Activated effector memory CD4-positive, alpha-beta T cell treated with Interleukin-2 at 50 U/mL for 16 hours (primary cell): Measurements from ENCODE around the gene CDH24.
"Not testable (repeated sequence)": the region's sequence is repeated elsewhere in the genome, so short reads cannot be mapped to it uniquely, and the experiment has no call there.

ENCODE experiments used
- DNase-seq: peaks from one replicate; pipeline ENCODE4 v3.0.0-alpha.2; 2020

CDH24 gene

DNA sequence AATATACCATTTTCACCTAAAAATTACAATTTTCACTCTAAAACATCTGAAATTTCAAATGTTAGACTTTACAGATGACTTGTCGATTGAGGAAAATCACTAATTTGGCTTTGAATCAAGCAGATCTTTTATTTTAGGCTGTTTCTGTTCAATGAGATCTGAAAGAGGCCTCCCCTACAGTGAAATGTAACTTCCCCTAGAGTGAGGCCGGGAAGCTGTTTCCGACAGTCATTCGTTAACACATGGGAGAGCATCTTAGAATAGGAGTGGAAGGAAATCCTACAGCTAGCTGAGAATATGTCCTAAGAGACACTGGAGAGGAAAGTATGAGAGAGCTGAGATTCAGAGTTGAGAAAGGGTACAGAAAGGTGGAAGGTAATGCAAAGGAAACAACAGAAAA is 41.7 kb downstream of the CDH24 start:
- no peak for DNase-seq

DNA sequence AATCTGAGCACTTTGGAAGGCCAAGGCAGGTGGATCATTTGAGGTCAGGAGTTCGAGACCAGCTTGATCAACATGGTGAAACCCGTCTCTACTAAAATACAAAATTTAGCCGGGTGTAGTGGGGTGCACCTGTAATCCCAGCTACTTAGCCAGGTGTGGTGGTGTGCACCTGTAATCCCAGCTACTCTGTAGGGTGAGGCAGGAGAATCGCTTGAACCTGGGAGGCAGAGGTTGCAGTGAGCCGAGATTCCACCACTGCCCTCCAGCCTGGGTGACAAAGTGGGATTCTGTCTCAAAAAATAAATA is 43.6 kb downstream of the CDH24 start:
- DNase-seq = not testable (repeated sequence)

DNA sequence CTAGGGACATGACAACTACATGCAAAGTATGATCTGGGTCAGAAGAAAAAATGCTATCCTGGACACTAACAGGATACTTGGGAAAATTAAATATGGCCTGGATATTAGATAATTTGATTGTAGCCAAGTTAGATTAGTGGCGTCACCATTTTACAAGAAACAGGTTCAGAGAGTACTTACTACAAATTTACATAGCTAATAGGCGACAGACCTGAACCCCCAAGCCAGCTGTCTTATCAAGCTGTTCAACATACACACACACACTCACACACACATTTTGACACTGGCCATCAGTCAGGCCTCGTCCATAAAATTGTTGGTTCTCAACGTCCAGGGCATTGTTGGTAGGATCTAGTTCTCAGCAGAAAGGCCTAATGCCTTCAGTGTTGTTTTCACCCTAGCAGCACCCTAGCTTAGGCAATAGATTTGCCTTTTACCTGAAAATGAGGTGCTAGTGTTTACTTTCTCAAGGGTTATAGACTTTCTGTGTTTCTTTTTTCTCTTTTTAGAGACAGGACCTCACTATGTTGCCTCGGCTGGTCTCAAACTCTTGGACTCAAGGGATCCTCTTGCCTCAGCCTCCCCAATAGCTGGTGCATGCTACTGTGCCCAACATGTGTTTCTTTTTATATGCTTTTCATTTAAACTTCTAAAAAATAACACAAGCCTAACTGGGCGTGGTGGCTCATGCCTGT is 44.1 kb downstream of the CDH24 start:
- no peak for DNase-seq

DNA sequence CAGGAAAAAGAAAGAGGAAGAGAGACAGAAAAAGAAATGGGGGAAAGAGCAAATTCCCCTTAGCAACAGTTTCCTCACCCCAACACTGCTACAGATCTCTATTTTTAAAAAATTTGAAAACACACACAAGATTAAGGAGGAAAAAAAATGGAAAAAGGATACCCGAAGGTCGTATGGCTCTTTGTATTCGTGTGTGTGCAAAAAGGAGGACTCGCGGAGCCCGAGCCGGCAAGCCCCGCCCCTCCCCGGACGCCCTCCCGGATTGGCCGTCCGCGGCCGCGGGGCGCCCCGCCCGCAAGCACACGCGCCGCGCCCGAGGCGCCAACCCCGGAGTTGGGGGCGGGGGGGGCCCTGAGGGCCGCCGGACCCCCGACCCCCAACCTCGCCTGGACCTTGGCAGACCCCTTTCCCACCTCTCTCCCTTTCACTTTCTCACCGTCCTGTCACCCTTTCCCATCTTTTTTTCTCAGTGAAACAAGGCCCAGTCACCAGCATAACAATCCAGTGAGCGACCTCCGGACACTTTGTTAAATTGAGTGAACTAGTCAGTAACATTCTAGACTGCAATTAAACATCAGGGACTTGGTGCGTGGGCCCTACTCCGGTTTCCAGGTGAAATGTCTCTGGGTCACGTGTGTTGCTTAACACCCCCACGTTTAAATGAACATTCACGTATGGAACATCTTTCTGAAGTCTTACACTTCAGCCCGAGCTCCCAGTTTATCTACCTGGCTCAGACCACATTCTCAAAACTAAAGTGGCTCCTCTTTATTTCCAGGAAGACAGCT is 47.2 kb downstream of the CDH24 start, which contains the start of gene C14orf93:
C14orf93 (minus strand) TSS at position 205 of the 788 bp plus-strand sequence. CDS start 11,120 bp downstream, outside the sequence.
- peak; percentile 69 for DNase-seq

DNA sequence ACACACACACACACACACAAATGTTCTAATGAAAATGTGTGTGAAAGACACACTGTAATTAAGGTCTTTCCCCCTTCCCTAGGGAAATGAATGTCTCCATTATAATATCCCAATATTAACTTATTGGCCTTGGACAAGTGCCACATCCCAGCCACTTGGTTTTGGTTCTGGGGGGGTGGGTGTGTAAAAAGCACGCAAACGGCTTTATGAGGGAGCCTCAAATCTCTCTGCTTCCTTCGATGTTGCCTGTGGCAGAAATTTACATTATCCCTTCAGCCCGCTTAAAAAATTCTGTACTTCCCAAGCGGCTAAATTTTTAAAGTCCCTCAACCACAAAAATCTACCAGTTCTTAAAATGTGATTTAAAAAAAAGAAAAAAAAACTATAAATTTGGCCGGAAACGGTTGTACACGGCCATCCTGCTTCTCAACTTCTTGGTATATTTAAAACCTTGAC is 47.8 kb downstream of the CDH24 start:
- DNase-seq = no peak

DNA sequence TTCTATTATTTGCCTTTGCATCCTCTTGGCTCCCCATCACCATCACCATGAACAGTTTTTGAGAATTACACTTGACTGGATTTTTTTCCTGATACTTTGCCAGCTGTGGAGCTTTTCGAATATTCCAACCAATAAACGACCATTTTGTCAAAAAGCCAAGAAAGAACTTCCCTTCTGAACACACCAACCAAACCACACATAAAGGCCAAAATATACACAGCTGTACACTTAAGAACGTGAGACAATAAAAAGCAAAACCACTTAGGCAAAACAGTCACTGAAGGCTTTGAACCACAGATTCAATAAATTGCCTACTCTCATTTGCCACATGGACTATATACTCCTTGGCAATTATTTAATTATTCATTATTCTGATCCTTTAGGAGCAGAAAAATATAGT is 48.5 kb downstream of the CDH24 start:
- DNase-seq = no peak

DNA sequence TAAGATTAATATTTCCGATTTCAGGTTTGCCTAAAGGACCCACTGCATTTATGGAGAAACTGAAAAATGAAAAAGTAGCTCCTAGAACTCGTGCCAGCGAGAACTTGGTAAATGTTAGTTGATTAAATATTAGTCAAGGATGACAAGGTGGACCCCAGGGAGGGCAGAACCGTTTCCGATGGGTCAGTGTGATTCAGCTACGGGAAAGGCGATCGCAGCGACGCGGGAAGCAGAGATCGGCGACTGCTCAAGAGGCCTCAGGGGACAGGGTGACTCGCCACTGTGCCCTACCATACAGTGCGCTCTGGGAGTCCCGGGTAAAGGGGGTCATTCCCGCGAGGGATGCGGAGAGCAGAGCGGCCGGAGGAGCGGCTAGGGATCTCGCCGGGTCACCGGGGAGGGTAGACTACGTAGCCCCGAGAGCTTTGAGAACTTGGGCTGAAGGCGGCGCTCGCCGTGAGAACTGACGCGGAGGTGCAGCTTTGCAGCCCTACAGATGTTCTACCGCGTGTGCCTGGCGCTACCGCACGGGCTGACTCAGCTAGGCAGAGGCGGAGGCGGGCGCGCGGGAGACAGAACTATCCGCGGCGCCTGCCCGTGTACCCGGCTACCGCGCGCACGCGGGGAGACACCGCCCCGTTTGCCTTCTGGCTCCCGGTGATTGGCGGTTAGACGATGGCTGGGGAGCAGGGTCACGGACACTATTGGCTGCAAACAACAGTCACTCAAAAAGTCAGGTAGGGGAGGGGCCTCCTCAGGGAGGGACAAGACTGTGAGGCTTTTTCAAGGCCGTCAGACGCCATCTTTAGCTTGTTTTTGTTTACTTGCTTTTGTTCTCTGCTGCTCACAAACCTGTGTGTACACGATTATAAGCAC is 50.5 kb downstream of the CDH24 start:
- peak; percentile 97 for DNase-seq

DNA sequence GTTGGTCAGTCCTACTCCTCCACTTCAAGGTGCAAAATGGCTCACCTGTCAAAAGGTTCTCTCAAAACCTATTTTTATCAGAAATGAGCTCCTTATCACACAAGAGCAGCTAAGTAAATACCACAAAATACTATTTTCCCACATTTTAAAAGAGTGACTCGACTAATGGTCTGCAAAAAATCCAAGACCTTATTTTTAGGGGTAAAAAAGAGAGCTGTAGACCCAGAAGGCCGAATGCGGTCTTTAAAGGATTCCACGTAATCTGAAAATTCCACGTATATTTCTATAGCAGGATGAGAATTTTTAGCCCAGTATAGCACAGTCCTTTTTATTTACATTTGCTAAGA is 51.2 kb downstream of the CDH24 start:
- no peak for DNase-seq

DNA sequence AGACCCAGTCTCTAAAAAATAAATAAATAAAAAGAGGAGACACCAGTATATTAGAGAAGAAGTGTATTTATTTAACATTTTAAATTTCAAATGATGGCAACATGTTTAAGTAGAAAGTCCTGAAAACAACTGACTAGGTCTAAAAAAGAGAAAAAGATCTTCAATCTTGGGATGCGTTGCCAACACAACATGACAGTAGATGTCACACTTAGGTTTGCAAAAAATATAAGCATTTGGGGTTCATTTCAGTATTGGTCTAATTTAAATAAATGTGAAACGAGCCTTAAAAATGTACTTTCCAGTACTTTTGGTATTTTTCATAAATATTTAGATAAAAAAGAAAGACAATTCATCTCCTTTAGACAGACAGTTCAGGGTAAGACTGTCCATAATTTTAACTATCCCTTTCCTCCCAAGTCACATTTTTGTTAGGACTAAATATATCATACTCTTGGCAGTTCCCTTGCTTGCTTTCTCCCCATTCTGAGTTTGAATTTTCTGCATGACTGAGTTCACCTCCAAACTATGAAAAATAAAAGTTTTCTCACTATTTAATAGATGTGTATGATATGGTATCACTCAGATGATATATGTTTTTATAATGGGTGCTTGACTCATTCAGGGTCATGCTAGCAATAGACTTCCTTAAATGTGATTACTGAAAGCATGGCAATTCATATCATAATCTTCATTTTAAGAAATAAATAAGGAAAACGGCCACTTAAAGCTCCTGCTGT is 51.7 kb downstream of the CDH24 start:
- no peak for DNase-seq

DNA sequence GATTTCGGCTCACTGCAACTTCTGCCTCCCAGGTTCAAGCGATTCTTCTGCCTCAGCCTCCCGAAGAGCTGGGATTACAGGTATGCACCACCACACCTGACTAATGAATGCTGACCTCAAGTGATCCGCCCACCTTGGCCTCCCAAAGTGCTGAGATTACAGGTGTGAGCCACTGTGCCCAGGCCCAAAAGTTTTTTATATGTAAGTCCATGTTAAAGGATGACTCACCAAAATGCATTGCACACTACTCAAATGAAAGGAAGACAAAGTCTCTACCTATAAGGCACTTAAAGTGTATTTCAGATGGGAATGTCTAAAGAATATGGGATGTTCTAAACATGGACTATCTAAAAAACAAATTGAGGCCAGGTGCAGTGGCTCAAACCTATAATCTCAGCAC is 53.0 kb downstream of the CDH24 start:
- DNase-seq = not testable (repeated sequence)

DNA sequence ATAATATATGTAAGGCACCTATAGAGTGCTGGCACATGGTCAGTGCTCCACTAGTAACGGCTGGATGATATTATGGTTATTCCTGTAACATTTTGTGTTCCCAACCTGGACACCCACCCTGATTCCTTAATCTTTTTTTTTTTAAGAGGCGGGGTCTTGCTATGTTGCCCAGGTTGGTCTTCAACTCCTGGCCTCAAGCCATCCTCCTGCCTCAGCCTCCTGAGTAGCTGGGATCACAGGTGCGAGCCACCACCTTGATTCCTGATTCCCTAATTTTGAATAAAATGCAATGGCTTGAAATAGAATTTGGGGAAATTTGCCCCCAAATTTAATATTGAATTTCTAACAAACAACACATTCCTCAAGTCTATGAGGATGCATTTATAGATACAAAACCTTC is 54.7 kb downstream of the CDH24 start:
- DNase-seq = no peak

DNA sequence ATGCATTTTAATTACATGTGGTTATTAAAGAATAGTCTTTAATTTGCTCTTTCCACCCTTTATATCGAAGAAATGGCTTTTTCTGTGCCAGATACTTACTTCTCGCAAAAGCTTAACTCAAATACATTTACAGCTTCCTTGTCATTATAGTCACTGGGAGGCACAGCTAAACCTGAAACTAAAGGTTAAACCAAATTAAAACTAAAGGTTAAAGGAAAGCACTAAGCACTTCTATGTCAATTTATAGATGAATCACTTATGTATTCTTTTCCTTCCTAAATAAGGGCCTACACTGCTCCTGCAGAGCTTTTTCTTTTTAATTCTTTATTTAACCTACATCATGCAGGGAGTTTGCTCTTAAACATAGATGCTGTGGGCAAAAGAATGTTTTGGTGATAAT is 56.5 kb downstream of the CDH24 start:
- DNase-seq = no peak

DNA sequence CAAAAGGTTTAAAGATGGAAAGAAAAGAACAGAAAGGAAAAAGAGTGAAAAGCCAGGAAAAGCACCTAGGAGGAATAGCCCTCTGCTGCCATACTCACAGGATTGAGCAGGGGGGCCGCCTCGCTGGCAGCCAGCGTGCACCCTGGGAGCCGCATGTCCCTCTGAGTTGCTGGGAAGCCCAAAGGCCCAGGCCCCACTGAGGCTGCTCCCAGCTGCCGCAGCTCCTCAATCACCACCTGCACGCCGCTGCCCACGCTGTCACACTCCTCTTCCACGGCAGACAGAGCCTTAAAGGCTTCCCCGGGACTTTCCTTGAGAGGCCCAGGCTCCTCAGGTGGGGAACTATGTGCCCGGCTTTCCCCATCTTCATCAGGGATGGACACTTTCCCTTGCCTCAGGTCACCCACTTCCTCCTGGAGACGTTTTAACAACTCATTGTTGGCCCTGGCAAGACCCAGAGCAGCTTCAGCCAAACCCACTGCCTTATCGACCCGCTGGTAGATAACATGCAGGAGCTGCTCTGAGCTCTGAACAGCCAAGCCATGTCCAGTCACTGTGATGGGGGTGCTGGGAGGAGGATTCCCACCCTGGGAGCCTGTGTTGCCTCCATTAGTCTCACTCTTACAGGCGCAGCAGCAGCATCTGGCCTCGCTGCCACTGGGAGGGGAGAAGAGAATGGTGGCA is 58.8 kb downstream of the CDH24 start:
- no peak for DNase-seq

DNA sequence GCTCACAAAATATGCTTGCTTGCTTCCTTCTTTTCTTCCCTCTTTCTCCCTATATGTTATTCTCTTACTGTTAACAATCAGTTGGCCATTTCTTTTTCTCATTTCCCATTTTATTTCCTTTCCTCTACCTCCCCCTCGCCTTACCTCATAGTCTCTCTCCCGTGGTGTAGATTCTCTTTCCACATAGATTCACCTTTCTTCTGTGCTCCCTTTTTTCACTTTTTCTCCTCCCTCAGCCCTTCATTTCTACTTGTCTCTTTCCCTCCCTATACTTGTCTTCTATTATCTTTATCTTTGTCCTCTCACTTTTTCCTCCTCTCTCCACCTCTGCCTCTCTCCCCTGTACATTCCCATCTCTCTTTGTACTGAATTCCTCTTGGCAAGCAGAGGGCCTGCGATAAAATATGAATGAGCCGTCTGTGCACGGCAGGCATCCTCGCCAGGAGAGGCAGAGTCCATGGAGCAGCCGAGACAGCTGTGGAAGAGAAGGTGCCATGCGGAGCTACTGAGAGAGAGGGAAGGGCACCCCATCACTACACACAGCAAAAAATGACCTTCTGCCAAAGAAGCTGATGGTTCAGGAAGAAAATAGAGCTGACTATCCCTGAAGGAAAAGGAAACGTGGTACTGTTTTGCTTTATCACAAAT is 59.5 kb downstream of the CDH24 start:
- no peak for DNase-seq
